ENCODE data around the gene GIT2. TPM values are rescaled to one million over a fixed set of nuclear protein-coding genes. Genes with fewer than 3 reads are reported as not detected.
"Not testable (repeated sequence)": the region's sequence is repeated elsewhere in the genome, so short reads cannot be mapped to it uniquely, and the experiment has no call there.

The GIT2 gene
- total RNA-seq, 1 donor from 2014 or later: 16.3 TPM

GRCh38 chr12:110004598-110004997 is 8.4 kb upstream of the GIT2 start:
- ATAC-seq: no peak

- ATAC-seq: no peak
These were observed 6.7 kb upstream of the GIT2 start for GRCh38 chr12:110002676-110003515.

GRCh38 chr12:110001596-110001995 is 5.4 kb upstream of the GIT2 start:
- ATAC-seq: no peak

- no peak for ATAC-seq
These were observed 3.9 kb upstream of the GIT2 start for GRCh38 chr12:109999983-110000505.

- ATAC-seq: no peak
These were observed 3.4 kb upstream of the GIT2 start for GRCh38 chr12:109999649-109999971.

- peak; percentile 84 for ATAC-seq
These were observed 2.9 kb upstream of the GIT2 start, which contains the start of gene ANKRD13A for GRCh38 chr12:109998904-109999648. ANKRD13A (plus strand) TSS chr12:109999430; CDS start chr12:109999689, 259 bp downstream.

- no peak for ATAC-seq
These were observed 2.2 kb upstream of the GIT2 start for GRCh38 chr12:109998241-109998903.

- ATAC-seq: no peak
These were observed 1.2 kb upstream of the GIT2 start for GRCh38 chr12:109997393-109997792.

- ATAC-seq: no peak
These were observed 300 bp upstream of the GIT2 start for GRCh38 chr12:109996483-109996853.

GRCh38 chr12:109995361-109995685 is 845 bp downstream of the GIT2 start:
- no peak for ATAC-seq

- no peak for ATAC-seq
These were observed 1.6 kb downstream of the GIT2 start for GRCh38 chr12:109994401-109995175.

GRCh38 chr12:109993091-109993490 is 3.1 kb downstream of the GIT2 start:
- no peak for ATAC-seq

- no peak for ATAC-seq
These were observed 4.6 kb downstream of the GIT2 start for GRCh38 chr12:109991586-109991985.

GRCh38 chr12:109989380-109989779 is 6.8 kb downstream of the GIT2 start:
- no peak for ATAC-seq

GRCh38 chr12:109988903-109989302 is 7.3 kb downstream of the GIT2 start:
- no peak for ATAC-seq

- ATAC-seq: no peak
These were observed 7.9 kb downstream of the GIT2 start for GRCh38 chr12:109988274-109988673.

- ATAC-seq: no peak
These were observed 8.6 kb downstream of the GIT2 start for GRCh38 chr12:109987615-109988014.

- ATAC-seq: not testable (repeated sequence)
These were observed 9.9 kb downstream of the GIT2 start for GRCh38 chr12:109986236-109986635.

- no peak for ATAC-seq
These were observed 12.6 kb downstream of the GIT2 start for GRCh38 chr12:109983432-109984142.

GRCh38 chr12:109982210-109982609 is 14.0 kb downstream of the GIT2 start:
- ATAC-seq: no peak

- no peak for ATAC-seq
These were observed 14.9 kb downstream of the GIT2 start for GRCh38 chr12:109981311-109981710.

GRCh38 chr12:109972821-109973220 is 23.3 kb downstream of the GIT2 start:
- ATAC-seq: no peak
